Epidermal melanocyte (primary cell): ENCODE measurements around the gene RBM47.
"Not testable (repeated sequence)": the region's sequence is repeated elsewhere in the genome, so short reads cannot be mapped to it uniquely, and the experiment has no call there.

ENCODE experiments used
- DNase-seq: peaks from one replicate; pipeline ENCODE4 v3.0.0; 2011; ENCODE audit warnings: low spot score; ENCODE audit not compliant: insufficient read length

RBM47 gene

GRCh38 chr4:40564004-40564403, 65.7 kb downstream of the RBM47 start:
- no peak for DNase-seq

GRCh38 chr4:40563401-40563800, 66.3 kb downstream of the RBM47 start:
- DNase-seq, result no peak

DNA sequence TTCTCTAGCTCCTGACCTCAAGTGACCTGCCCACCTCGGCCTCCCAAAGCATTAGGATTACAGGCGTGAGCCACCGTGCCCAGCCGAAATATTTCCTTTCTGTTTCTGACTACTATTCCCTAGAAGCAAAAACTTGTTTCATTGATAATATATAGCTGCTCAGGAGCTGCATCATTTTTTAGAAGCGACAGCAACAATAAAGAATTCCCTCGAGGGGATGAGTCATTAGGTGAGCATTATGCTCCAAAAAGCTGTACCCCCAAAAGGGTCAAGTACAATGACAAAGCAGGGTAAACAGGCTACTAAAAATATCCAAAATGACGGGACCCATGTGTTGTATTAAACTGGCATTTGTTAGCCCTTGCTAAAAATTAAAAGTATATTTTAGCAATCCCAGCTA, 67.0 kb downstream of the RBM47 start:
- DNase-seq, result no peak

DNA sequence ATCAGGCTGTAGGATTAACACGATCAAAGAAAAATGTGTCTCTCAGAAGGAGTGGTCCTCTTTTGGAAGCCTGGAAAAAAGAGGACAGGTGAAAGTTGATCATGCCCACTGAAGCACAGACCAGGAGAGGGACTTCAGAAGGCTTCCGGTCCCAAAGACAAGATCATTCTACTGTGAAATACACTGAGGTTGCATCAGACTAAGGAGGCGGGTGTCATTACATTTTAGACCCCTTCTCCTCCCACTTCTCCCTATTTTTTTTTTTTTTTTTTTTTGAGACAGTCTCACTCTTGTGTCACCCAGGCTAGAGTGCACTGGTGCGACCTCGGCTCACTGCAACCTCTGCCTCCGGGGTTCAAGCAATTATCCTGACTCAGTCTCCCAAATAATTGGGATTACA, 67.5 kb downstream of the RBM47 start:
- DNase-seq, result no peak

DNA sequence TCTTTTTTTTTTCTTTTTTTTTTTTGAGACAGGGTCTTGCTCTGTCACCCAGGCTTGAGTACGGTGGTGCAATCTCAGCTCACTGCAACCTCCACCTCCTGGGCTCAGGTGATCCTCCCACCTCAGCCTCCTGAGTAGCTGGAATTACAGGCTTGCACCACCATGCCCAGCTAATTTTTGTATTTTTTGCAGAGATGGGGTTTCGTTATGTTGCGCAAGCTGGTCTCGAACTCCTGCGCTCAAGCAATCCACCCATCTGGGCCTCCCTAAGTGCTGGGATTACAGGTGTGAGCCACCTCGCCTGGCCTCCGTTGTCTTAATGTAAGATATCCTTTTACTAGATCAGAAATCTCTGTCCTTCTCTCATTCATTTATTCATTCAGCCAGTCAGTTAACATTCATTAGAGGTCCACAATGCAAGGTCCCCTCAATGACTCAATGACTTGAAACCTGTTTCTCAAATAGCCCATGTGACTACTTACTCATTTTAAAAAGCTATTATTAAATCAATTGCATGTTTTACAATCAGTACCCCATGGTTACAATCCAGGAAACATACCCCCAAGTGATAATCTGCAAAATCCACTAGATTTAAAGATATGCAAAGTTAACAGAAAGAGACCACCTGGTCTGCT, 68.0 kb downstream of the RBM47 start:
- not testable (repeated sequence) for DNase-seq

DNA sequence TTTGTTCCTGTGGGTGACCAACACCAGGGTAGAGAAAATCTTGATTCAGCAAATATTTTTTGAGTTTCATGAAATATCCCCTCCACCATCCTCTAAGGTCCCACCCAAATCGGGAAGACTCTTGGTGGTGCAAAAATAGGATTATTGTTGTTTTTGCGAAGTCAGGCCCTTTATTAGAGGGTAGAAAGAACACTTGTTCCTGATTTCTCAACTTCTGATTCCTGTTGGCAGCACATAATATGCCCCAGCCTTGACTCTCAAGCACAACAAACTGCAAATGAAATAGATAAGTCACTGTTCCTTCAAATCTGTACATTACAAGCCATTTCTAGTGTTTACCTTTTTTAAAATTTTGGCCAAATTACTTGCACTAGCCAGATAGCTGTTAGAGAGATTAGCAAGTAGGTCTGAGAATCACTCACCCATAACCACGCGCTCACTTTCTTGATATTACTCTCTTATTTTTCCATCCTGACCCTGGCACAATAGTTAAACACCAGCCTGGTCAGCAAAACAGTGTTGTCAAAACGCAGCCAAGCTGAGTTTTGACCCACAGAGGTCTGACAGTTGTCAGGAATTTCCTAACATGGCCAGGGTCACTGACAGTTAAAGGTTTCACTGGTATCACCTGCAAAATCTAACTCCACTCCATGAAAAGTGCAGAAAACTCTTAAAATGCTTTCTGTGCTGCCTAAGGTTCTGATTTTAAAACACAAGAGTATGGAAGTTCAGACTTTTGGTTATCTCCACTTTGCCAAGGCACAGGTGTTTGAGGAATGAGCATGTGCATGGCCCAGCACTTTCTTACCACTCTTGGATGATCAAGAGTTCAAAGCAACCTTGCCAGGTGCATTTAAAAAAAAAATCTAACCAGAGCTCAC, 69.8 kb downstream of the RBM47 start:
- no peak for DNase-seq

GRCh38 chr4:40557736-40558135, 71.9 kb downstream of the RBM47 start:
- DNase-seq, result no peak

DNA sequence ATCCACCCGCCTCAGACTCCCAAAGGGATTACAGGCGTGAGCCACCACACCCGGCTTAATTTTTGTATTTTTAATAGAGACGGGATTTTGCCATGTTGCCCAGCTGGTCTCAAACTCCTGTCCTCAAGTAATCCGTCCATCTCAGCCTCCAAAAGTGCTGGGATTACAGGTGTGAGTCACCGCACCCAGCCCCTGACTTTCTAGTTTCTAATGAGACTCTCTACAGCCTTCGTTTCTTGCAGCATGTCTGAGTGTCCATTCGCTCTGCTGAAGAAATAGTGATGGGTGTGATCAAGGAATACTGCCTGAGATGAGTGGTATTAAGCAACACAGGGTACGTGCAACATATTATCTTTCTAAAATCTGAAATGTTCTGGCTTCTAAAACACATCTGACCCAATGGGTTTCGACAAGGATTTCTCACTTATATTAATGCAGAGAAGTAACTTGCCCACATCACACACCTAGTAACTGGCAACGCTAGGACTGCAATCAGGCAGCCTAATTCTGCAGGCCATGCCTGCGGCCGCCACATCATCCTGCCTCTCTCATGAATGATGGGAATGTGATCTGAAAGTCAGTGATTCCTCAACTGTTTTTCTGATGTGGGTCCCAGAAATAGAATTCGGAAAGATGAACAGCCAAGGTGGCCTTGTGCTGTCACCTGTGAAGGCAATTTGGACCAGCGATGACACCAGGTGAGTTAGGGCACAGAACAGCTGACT, 74.3 kb downstream of the RBM47 start:
- DNase-seq, result no peak

GRCh38 chr4:40554641-40555040, 75.0 kb downstream of the RBM47 start:
- DNase-seq, result not testable (repeated sequence)

- no peak for DNase-seq
Observed at GRCh38 chr4:40553995-40554394, 75.7 kb downstream of the RBM47 start.

- no peak for DNase-seq
Observed at GRCh38 chr4:40552536-40552935, 77.1 kb downstream of the RBM47 start.

- not testable (repeated sequence) for DNase-seq
Observed at GRCh38 chr4:40551568-40552136, 78.0 kb downstream of the RBM47 start.

GRCh38 chr4:40550948-40551462, 78.7 kb downstream of the RBM47 start:
- no peak for DNase-seq

GRCh38 chr4:40550196-40550595, 79.5 kb downstream of the RBM47 start:
- no peak for DNase-seq

- DNase-seq, result no peak
Observed at GRCh38 chr4:40548256-40548655, 81.4 kb downstream of the RBM47 start.

GRCh38 chr4:40547789-40548132, 81.9 kb downstream of the RBM47 start:
- no peak for DNase-seq

DNA sequence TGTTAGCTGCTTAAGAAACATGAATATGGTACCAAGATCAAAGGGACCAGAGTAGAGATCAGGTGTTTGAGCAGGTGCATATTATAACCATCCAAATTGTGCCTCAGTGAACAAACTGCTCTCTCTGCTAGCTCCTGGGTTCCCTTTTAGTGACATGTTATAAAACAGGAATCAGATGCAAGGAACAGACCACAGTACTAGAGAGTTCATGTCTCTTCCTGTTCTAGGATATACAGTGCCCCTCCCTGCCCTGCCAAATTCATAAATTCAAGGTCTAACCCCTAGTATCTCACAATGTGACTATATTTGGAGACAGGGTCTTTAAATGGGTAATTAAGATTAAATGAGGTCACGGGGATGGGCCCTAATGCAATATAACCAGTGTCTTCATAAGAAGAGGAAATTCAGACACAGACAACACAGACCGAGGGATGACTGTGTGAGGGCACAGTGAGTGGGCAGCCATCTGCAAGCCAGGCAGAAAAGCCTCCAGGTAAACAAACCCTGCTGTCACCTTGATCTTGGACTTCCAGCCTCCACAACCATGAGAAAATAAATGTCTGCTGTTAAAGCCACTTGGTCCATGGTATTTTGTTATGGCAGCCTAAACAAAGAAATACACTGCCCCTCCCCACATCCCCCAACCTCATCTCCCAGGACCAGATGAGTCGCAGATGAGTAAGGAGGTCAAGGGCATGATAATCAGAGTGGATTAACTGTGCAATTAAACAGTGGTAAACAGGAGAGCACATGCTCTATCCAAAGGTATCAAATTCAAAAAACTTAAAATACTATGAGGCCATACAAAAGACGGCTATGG, 82.5 kb downstream of the RBM47 start:
- no peak for DNase-seq

- DNase-seq, result no peak
Observed at GRCh38 chr4:40546506-40546905, 83.2 kb downstream of the RBM47 start.

- DNase-seq, result not testable (repeated sequence)
Observed at GRCh38 chr4:40545487-40545886, 84.2 kb downstream of the RBM47 start.

DNA sequence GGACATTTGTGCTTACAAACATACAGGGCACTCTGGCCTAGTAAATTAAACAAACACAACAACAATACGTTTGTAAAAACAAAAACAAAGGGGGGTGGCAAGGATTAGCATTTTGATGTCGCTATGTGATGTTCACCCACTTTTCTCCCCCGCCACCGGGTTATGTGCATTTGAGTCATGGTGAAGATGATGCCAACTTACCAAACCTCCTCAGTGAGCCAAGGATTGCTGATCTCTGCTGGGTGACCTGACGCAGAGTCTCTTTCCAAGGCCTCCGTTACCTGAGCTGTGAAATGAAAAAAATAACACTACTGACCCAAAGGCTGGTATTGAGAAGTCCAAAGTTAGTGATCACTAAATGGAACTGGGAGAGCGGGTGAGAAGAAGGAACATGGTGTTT, 85.4 kb downstream of the RBM47 start:
- no peak for DNase-seq

DNA sequence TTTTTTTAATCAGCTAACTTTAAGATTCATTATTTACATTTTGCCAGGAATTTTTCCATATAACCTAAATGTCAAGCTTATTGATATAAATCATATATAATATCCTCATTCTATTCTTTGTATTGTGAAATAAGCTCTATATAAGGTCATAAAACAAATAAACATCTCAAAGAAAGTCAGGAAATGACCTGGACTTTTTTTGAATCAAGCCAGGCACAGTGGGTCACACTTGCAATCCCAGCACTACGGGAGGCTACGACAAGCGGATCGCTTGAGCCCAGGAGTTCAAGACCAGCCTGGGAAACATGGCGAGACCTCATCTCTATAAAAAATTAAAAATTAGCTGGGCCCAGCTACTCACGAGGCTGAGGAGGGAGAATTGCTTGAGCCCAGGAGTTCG, 88.9 kb downstream of the RBM47 start:
- no peak for DNase-seq
